Thyroid gland (tissue), 4 donors: ENCODE data around the gene ANTXR2.

Experiments
- CTCF ChIP-seq, 6 experiments: fragments of 200-600 bp in 3 of 6; fragments of 450-650 bp in 3 of 6; sonication (generic) in 3 of 6; IDR thresholded peaks; one replicate each; pipeline ENCODE4 v1.5.1; 2016 to 2019; ENCODE audit warnings: antibody characterized with exemption in 6 of 6, mild to moderate bottlenecking in 2 of 6, inconsistent platforms in 1 of 6, moderate library complexity in 1 of 6
- POLR2A ChIP-seq, 2 donors: fragments of 450-650 bp; IDR thresholded peaks; one replicate each; pipeline ENCODE4 v1.6.1; 2017; ENCODE audit warnings: antibody characterized with exemption in 2 of 2, mild to moderate bottlenecking in 2 of 2, moderate library complexity in 1 of 2

- TF ChIP-seq POLR2A (IDR thresholded peaks at IDR 0.05) (no peak), CTCF (IDR thresholded peaks at IDR 0.05) (no peak)
These were observed 7.4 kb downstream of the ANTXR2 start for GRCh38 chr4:80065601-80066000.
